Measurements from ENCODE around the gene PDE12. TPM values are rescaled to one million over a fixed set of nuclear protein-coding genes. Genes with fewer than 3 reads are reported as not detected.

PDE12 gene
- total RNA-seq = 28.6 TPM

DNA sequence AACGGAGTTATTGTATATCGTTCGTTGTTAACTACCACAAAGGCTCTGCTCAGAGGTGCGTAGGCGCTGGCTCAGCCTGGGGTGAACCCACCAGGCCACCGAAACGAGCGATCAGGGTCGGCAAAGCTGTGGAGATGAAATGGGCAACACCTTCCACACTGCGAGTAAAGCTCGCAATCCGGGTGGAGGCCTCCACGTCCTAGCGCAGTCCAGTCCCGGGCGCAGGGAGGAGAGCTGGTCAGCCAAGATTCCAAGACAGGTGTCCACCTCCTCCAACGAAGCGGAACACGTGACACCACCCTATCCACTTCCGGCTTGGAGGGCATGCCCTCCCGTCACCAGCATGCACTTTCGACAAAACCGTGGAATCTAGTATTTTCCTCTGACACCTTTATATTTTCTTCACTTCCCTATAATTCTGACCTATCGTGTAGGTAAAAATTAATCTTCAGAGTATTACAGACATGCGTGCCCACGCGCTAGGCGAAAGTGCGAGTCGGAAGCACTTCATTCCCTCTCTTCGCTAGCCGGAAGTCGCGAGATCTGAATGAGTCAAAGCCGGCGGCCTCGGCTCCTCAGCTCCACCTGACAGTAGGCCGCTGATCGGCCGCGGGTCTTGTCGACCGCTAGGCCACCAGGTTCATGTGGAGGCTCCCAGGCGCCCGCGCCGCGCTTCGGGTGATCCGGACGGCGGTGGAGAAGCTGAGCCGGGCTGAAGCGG is at the start of gene PDE12:
TSS of gene PDE12 (plus strand) at position 537 of the 721 bp plus-strand sequence. CDS start at position 643, 106 bp downstream.
- DNase-seq (ENCODE audit: low spot score) = peak; percentile 88

DNA sequence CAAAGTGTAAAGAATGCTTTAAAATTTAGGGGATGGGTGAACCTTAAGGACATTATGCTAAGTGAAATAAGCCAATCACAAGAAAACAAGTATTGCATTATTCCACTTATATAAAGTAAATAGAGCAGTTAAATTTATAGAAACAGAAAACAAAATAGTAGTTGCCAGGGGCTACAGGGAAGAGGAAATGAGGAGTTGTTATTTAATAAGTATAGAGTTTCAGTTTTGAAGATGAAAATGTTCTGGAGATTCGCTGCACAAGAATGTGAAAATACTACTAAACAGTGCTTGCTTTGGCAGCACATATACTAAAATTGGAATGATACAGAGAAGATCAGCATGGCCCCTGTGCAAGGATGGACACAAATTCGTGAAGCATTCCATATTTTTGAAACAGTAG is 43.9 kb upstream of the PDE12 start:
- DNase-seq (ENCODE audit: low spot score) = no peak

GRCh38 chr3:57518276-57518915 is 37.7 kb upstream of the PDE12 start:
- DNase-seq (ENCODE audit: low spot score) = no peak

GRCh38 chr3:57530071-57530608 is 25.9 kb upstream of the PDE12 start:
- DNase-seq (ENCODE audit: low spot score) = no peak

DNA sequence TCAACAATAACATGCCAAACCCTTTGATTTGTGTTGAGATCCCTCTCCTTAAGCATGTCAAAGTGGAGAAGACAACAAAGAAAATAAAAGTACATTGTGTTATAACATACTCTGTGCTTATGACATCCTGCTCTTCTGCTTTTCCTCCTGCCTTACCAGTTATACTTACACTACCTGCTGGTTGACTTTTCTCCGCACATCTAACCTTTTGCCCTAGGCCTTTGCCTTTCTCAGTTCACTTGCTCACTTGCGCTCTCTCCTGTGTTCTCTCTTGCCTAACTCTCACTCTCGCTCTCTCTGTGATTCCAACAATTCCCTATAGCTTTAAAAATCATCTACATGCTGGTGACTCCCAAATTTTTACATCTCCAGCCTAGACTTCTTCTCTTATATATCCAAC is 17.6 kb upstream of the PDE12 start:
- DNase-seq (ENCODE audit: low spot score) = no peak

DNA sequence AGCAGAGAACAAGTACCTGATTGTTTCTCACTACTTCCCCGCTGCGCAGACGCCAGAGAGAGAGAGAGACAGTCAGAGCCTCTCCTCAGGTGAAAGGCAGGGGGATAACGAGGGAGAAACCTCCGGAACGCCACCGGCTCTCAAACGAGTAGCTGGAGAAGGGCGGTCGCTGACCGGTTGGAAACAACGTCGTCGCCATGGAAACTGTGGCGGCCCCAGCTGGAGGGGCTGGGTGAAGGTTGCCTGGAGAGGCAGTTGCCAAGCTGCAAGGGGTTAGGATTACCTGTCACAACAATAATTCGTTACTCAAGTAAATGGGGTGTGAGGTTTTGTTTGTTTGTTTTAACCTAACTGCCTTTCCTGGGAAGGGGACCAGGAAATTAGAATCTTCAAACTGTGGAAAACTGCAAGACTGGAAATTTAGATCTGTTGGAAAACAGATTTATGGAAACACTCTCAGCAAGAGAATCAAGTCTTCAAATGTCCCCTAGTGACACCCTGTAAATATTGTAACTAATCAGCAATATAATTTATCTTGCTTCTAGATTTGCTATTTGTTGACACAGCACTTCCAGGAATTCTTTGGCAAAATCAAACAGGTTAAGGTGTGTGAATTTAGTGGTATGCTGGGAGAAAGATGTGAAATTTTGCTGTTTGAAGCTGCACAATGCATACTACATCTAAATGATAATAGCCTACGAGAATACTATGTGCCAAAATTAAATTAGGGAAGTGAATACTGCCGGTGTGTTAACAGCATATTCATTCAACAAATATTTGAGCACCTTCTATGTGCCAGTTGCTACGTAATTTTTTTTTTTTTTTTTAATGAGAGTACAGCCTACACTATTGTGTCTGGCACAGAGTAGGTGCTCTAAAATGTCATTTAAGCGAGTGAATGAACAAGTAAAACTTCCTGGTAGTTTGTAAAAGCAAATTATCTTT is 11.6 kb upstream of the PDE12 start, which contains the start of gene DNAH12:
TSS of gene DNAH12 (minus strand) at position 164 of the 945 bp plus-strand sequence. CDS start 1,474 bp downstream, outside the sequence.
- DNase-seq (ENCODE audit: low spot score) = no peak

DNA sequence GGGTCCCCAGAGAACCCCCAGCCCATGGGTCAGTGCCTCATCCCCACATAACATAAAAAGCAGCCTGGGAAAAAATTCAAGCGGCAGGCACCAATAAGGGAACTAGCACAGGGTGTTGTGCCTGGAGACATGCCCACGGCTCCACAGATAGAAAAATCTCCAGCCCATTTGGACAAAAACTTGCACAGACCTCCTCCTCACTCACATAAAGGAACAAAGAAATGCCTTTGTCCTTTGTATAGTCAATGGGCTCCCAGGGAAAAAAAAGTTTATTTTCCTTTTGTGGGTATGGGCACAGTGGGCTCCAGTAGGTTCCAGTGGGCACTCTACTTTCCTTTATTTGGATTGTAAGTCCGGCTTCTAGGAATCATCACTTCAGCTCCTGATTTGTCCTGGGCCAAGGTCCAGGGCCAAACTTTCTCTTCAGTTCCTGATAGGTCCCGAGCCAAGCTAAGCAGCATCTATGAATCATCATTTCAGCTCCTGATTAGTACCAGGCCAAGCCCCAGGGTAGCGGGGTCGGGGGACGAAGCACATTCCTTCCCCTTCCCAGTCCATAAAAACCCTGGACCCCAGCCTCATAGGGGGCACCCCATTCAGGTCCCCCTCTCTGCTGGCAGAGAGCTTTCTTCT is 10.3 kb upstream of the PDE12 start:
- peak; percentile 46 for DNase-seq (ENCODE audit: low spot score)

- DNase-seq (ENCODE audit: low spot score) = no peak
Observed at GRCh38 chr3:57546616-57547015, 9.5 kb upstream of the PDE12 start.

- no peak for DNase-seq (ENCODE audit: low spot score)
Observed at GRCh38 chr3:57555306-57555705, 768 bp upstream of the PDE12 start.

DNA sequence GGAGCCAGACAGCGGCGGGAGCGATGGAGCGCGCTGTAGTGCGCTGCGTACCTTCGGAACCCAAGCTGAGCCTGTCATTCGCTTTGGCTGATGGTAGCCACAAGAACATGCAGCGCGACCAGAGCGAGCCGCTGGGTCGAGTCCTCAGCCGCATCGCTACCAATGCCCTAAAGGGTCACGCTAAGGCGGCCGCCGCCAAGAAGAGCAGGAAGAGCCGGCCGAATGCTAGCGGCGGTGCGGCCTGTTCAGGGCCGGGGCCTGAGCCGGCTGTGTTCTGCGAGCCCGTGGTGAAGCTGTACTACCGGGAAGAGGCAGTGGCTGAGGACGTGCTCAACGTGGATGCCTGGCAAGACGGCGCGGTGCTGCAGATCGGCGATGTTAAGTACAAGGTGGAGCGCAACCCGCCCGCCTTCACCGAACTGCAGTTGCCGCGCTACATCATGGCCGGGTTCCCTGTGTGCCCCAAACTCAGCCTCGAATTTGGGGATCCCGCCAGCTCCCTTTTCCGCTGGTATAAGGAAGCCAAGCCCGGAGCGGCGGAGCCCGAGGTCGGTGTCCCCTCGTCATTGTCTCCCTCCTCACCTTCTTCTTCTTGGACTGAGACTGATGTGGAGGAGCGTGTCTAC is 498 bp downstream of the PDE12 start:
- DNase-seq (ENCODE audit: low spot score) = no peak

DNA sequence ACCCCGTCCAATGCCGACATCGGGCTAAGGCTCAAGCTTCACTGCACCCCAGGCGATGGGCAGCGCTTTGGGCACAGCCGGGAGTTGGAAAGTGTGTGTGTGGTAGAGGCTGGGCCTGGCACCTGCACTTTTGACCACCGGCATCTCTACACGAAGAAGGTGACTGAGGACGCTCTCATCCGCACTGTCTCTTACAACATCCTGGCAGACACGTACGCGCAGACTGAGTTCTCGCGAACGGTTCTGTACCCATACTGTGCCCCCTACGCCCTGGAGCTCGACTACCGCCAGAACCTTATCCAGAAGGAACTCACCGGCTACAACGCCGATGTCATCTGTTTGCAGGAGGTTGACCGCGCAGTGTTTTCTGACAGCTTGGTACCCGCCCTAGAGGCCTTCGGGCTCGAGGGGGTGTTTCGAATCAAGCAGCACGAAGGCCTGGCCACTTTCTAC is 1.0 kb downstream of the PDE12 start:
- DNase-seq (ENCODE audit: low spot score) = no peak

GRCh38 chr3:57559526-57559925 is 3.5 kb downstream of the PDE12 start:
- no peak for DNase-seq (ENCODE audit: low spot score)

DNA sequence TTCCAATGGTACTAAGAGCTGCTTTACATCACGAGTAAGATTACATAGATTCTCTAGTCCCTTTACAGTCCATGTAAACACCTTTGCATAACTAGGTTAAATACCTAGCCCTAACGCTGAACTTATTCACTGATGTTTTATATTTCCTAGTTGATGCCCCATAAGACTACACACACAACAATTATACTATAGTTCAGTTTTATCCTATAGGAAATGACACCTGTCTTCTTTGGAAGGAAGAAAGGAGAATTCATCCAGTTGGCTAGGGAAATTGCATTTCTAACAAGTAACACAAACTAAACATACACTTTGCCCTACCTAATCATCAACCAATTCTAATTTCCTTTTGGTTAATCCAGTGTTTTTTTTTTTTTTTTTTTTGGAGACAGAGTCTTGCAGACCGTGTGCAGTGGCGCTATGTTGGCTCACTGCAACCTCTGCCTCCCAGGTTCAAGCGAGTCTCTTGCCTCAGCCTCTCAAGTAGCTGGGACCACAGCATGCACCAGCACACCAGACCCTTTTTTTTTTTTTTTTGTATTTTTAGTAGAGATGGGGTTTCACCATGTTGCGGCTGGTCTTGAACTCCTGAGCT is 13.9 kb downstream of the PDE12 start:
- no peak for DNase-seq (ENCODE audit: low spot score)

- DNase-seq (ENCODE audit: low spot score) = no peak
Observed at GRCh38 chr3:57570878-57571277, 14.8 kb downstream of the PDE12 start.

DNA sequence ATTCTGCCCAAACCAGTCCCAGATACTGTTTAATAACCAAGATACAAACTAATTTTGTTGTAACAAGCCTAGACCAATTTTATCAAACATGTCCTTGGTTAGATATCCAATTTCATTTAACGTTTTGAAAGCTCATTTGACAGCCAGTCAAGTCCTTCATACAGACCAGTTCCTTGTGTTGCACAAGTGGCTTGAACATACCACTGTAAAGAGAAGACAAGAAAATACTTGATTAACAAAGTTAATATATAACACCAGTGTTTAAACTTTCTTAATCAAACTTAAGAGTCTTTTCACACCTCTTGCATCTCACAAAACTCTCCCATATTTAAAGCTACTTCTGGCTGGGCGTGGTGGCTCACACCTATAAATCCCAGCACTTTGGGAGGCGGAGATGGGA is 16.0 kb downstream of the PDE12 start:
- no peak for DNase-seq (ENCODE audit: low spot score)

- no peak for DNase-seq (ENCODE audit: low spot score)
Observed at GRCh38 chr3:57575966-57576626, 20.0 kb downstream of the PDE12 start.

GRCh38 chr3:57577801-57578200 is 21.7 kb downstream of the PDE12 start:
- no peak for DNase-seq (ENCODE audit: low spot score)

GRCh38 chr3:57582474-57583168 is 26.5 kb downstream of the PDE12 start:
- DNase-seq (ENCODE audit: low spot score) = no peak

- DNase-seq (ENCODE audit: low spot score) = no peak
Observed at GRCh38 chr3:57583544-57583943, 27.5 kb downstream of the PDE12 start.

All from ureter (tissue), 1 donor.